GM12878 (cell line): Measurements from ENCODE around the gene BNC2. TPM values are rescaled to one million over a fixed set of nuclear protein-coding genes. Genes with fewer than 3 reads are reported as not detected.

Experiments used
- ATAC-seq: fragments of 200-7000 bp; cut with Tn5 transposase; 3 replicates; pipeline ENCODE4 v1.9.1; 2020; ENCODE audit warnings: mild to moderate bottlenecking, moderate library complexity
- BruUV-seq: library from RNA; stranded (reverse); fragments of 400-500 nt; replicated peaks from 2 replicates; lab custom pipeline; 2021; lab: Mats Ljungman, UMichigan
- CTCF ChIA-PET: fragments of 300-600 bp; sonication (Branson Sonifier 250); formaldehyde crosslinking; extraction: SDS; loops from one replicate; lab custom pipeline; 2021; ENCODE audit warnings: inconsistent platforms; lab: Yijun Ruan, JAX
- POLR2A ChIA-PET: fragments of 350-600 bp; formaldehyde crosslinking; extraction: SDS; loops from one replicate; lab custom pipeline; 2021; ENCODE audit warnings: inconsistent platforms; lab: Charles Lee
- RAD21 ChIA-PET: fragments of 300-600 bp; sonication (Branson Sonifier 250); formaldehyde crosslinking; loops from one replicate; lab custom pipeline; 2023; ENCODE audit warnings: antibody characterized with exemption; ENCODE audit not compliant: unreplicated experiment; lab: Charles Lee
- SMC1A ChIA-PET: fragments of 300-600 bp; sonication (Branson Sonifier 250); formaldehyde crosslinking; loops from one replicate; lab custom pipeline; 2023; ENCODE audit not compliant: unreplicated experiment, uncharacterized antibody; lab: Charles Lee
- DNase-seq: peaks from one replicate; pipeline ENCODE4 v3.0.0-alpha.2; 2011; ENCODE audit warnings: low read depth, low spot score
- FAIRE-seq: peaks from 3 replicates; lab custom pipeline; 2011; peaks lifted over from hg19 to GRCh38; lab: Jason Lieb, UNC
- H2AFZ ChIP-seq: 2 replicates; pipeline ENCODE4 v1.6.0; 2011; ENCODE audit warnings: low read depth, low read length, control low read depth; ENCODE audit not compliant: control insufficient read depth
- H3K27ac ChIP-seq: 2 replicates; pipeline ENCODE4 v1.5.1; 2011; ENCODE audit warnings: control low read depth; ENCODE audit not compliant: control insufficient read depth, insufficient read depth
- H3K27me3 ChIP-seq, 2 experiments: replicated peaks in 1 of 2; 2 replicates each; pipeline versions ENCODE4 v1.6.0 to v1.6.1; 2011; ENCODE audit warnings: low read length in 1 of 2; ENCODE audit not compliant: control insufficient read depth in 2 of 2, insufficient read depth in 2 of 2
- H3K36me3 ChIP-seq, 2 experiments: 2 replicates each; pipeline ENCODE4 v1.5.1; 2011; ENCODE audit warnings: low read length in 1 of 2; ENCODE audit not compliant: control insufficient read depth in 2 of 2, insufficient read depth in 2 of 2
- H3K4me1 ChIP-seq: 2 replicates; pipeline ENCODE4 v1.6.1; 2011; ENCODE audit warnings: mild to moderate bottlenecking, low read length, moderate library complexity, mixed read lengths; ENCODE audit not compliant: control insufficient read depth, insufficient read depth
- H3K4me2 ChIP-seq: 2 replicates; pipeline ENCODE4 v1.6.0; 2011; ENCODE audit warnings: control low read depth; ENCODE audit not compliant: control insufficient read depth, insufficient read depth
- H3K4me3 ChIP-seq: fragments of 200-600 bp; sonication (generic); 2 replicates; pipeline ENCODE4 v1.5.1; 2016
- H3K79me2 ChIP-seq: 2 replicates; pipeline ENCODE4 v1.6.0; 2011; ENCODE audit warnings: low read length; ENCODE audit not compliant: control insufficient read depth, insufficient read depth
- H3K9ac ChIP-seq: 2 replicates; pipeline ENCODE4 v1.8.0; 2011; ENCODE audit warnings: low read length, control low read depth, mixed read lengths; ENCODE audit not compliant: control insufficient read depth, insufficient read depth
- H3K9me3 ChIP-seq: replicated peaks from 3 replicates; pipeline ENCODE4 v1.5.1; 2011; ENCODE audit warnings: mild to moderate bottlenecking, low read length; ENCODE audit not compliant: control insufficient read depth, insufficient read depth
- H4K20me1 ChIP-seq: 2 replicates; pipeline ENCODE4 v1.6.0; 2011; ENCODE audit not compliant: control insufficient read depth, insufficient read depth
- ATF2 ChIP-seq: IDR thresholded peaks from 2 replicates; pipeline ENCODE4 v1.6.1; 2012; ENCODE audit warnings: low read length, inconsistent platforms
- HDAC2 ChIP-seq: fragments of 200-600 bp; sonication (generic); IDR thresholded peaks from 2 replicates; pipeline ENCODE4 v1.6.1; 2017
- IRF3 ChIP-seq: fragments of 450-650 bp; IDR thresholded peaks from 2 replicates; pipeline ENCODE4 v1.6.1; 2014; ENCODE audit warnings: mild to moderate bottlenecking
- LARP7 ChIP-seq: fragments of 450-650 bp; IDR thresholded peaks from 2 replicates; pipeline ENCODE4 v1.6.1; 2017; ENCODE audit warnings: mild to moderate bottlenecking
- MEF2B ChIP-seq: fragments of 450-650 bp; IDR thresholded peaks from 2 replicates; pipeline ENCODE4 v1.6.1; 2018; ENCODE audit warnings: mild to moderate bottlenecking, moderate library complexity; ENCODE audit not compliant: partially characterized antibody, poor library complexity, severe bottlenecking
- MTA2 ChIP-seq: fragments of 450-650 bp; IDR thresholded peaks from 2 replicates; pipeline ENCODE4 v1.6.1; 2016; ENCODE audit warnings: low read depth, mild to moderate bottlenecking, moderate library complexity
- NFYB ChIP-seq: IDR thresholded peaks from 2 replicates; pipeline ENCODE4 v1.6.1; 2011; ENCODE audit warnings: low read depth, mild to moderate bottlenecking, low read length, improper control_type of control experiment, moderate library complexity; ENCODE audit not compliant: insufficient read depth
- NR2C1 ChIP-seq: fragments of 450-650 bp; IDR thresholded peaks from 2 replicates; pipeline ENCODE4 v1.6.1; 2017; ENCODE audit warnings: antibody characterized with exemption, mild to moderate bottlenecking, moderate library complexity
- RELA ChIP-seq: fragments of 450-650 bp; IDR thresholded peaks from 2 replicates; pipeline ENCODE4 v1.8.0; 2014; ENCODE audit warnings: borderline replicate concordance; ENCODE audit not compliant: partially characterized antibody
- RFX5 ChIP-seq: IDR thresholded peaks from 2 replicates; pipeline ENCODE4 v1.6.1; 2011; ENCODE audit warnings: low read depth, low read length, improper control_type of control experiment
- TAF1 ChIP-seq: IDR thresholded peaks from 2 replicates; pipeline ENCODE4 v1.6.1; 2011; ENCODE audit warnings: mild to moderate bottlenecking, low read depth, low read length, borderline replicate concordance
- TCF7 ChIP-seq: IDR thresholded peaks from 2 replicates; pipeline ENCODE4 v1.6.1; 2014; ENCODE audit warnings: antibody characterized with exemption, borderline replicate concordance
- USF1 ChIP-seq: IDR thresholded peaks from 2 replicates; pipeline ENCODE4 v1.6.1; 2011; ENCODE audit warnings: borderline replicate concordance, low read depth, mild to moderate bottlenecking, moderate library complexity, mixed read lengths, low read length; ENCODE audit not compliant: insufficient read depth; ENCODE audit errors: extremely low read length
- YBX1 ChIP-seq: fragments of 450-650 bp; IDR thresholded peaks from 2 replicates; pipeline ENCODE4 v1.6.1; 2016; ENCODE audit warnings: antibody characterized with exemption
- ZNF24 ChIP-seq: fragments of 450-650 bp; IDR thresholded peaks from 2 replicates; pipeline ENCODE4 v1.6.1; 2017; ENCODE audit warnings: antibody characterized with exemption, mild to moderate bottlenecking
- WGBS: methylation state at CpG from one replicate; pipeline ENCODE4 v1.1.6; 2016; ENCODE audit warnings: low lambda C conversion rate; ENCODE audit not compliant: insufficient replicate concordance, insufficient coverage; ENCODE audit errors: missing lambda C conversion rate; 5-methylcytosine and 5-hydroxymethylcytosine counted together
- in situ Hi-C: fragments of 300-500 bp; cut with MboI; formaldehyde crosslinking; loops from 9 replicates; pipeline ENCODE4 v1.14.3; 2018; ENCODE audit warnings: mixed read lengths
- intact Hi-C: fragments of 100-400 bp; cut with micrococcal nuclease; formaldehyde crosslinking; loops from one replicate; pipeline ENCODE4 v1.14.2; 2022; ENCODE audit not compliant: unreplicated experiment
- polyA plus RNA-seq, 11 experiments: library from polyadenylated mRNA; depleted of rRNA in 4 of 11; unstranded in 6 of 11; stranded (reverse) in 5 of 11; fragments of >200 nt; fragmentation: Nextera tagmentation in 4 of 11; fragmentation: Illumina TruSeq in 1 of 11; extraction: Ambion mirVana in 4 of 11; extraction: Trizol in 1 of 11; gene quantifications; 1 replicate in 1 of 11; 2 replicates in 10 of 11; pipeline versions ENCODE4 v1.2.1 to v1.2.3, GENCODE V29; 2011 to 2016; ENCODE audit warnings: inconsistent platforms in 2 of 11, missing spikeins in 2 of 11, low read depth in 1 of 11
- total RNA-seq, 4 experiments: library from RNA; depleted of rRNA in 3 of 4; stranded (reverse); fragments of >200 nt in 3 of 4; fragmentation: Illumina TruSeq in 1 of 4; extraction: Trizol in 1 of 4; gene quantifications; 2 replicates each; pipeline versions ENCODE4 v1.2.1 to v1.2.3, GENCODE V29; 2013 to 2021

Gene BNC2
- total and polyA plus RNA-seq, 10 of the 15 experiments (the other 5 are each of a cell fraction or from before 2014, with no cell fraction given): 0.05 to 14.5 (median 0.26) TPM

GRCh38 chr9:16433494-16433893 is 437.0 kb downstream of the BNC2 start (continued):
- TF ChIP-seq IRF3: no peak
- no peak for TF ChIP-seq HDAC2
- TF ChIP-seq NFYB: no peak
- TF ChIP-seq TCF7: no peak
- TF ChIP-seq ZNF24: no peak
- TF ChIP-seq ATF2: no peak
- no peak for TF ChIP-seq MTA2
- no peak for TF ChIP-seq RFX5

GRCh38 chr9:16431666-16432392 is 438.6 kb downstream of the BNC2 start:
- no peaks in the 10 kb centered on the region for H3K36me3 ChIP-seq
- no peaks in the 10 kb centered on the region for H3K27me3 ChIP-seq
- H3K27ac ChIP-seq: no peak overlapping the region
- H3K4me1 ChIP-seq: no peaks in the 10 kb centered on the region
- ChIA-PET SMC1A (interaction anchor here (1.0 to 1.7 kb wide), 2 partner anchors 9 to 11 kb away, joined by 3 to 6 read pairs; no protein-coding TSS in a partner anchor), RAD21 (no interaction called here), POLR2A (no interaction called here), CTCF (interaction anchor here (1.0 kb wide), 1 partner anchor 12 kb away, joined by 4 read pairs; no protein-coding TSS in a partner anchor)
- DNase-seq (no peak), ATAC-seq (no peak), FAIRE-seq (no peak)
- intact Hi-C loops (no loop called here), in situ Hi-C loops (no loop called here)
- no peak overlapping the region for H3K9ac ChIP-seq
- no peak overlapping the region for H3K4me3 ChIP-seq
- no TSS peak for BruUV-seq
- WGBS: 0% methylated on average over 3 of the region's 3 CpGs
- H4K20me1 ChIP-seq: no peaks in the 10 kb centered on the region
- H3K4me2 ChIP-seq: no peak overlapping the region
- no peaks in the 10 kb centered on the region for H3K9me3 ChIP-seq
- no peak for TF ChIP-seq NR2C1
- TF ChIP-seq USF1: no peak
- TF ChIP-seq TAF1: no peak
- TF ChIP-seq LARP7: no peak
- TF ChIP-seq RELA: no peak
- no peak for TF ChIP-seq YBX1
- TF ChIP-seq MEF2B: no peak
- TF ChIP-seq, all 136 proteins: peak for 0
- no peak overlapping the region for H2AFZ ChIP-seq
- H3K79me2 ChIP-seq: no peaks in the 10 kb centered on the region
